ENCODE measurements around the gene TGFA. TPM values are rescaled to one million over a fixed set of nuclear protein-coding genes. Genes with fewer than 3 reads are reported as not detected.

TGFA gene
- total and polyA plus RNA-seq, 11 donors = 0.50 to 4.9 (median 1.0) TPM

- Histone ChIP-seq H3K36me3 (no peaks in the 10 kb centered on the region), H3K4me1 (no peaks in the 10 kb centered on the region), H3K27ac (no peak overlapping the region), H3K4me3 (no peak overlapping the region), H3K9me3 (no peaks in the 10 kb centered on the region), H3K27me3 (no peaks in the 10 kb centered on the region)
- DNase-seq (no peak), ATAC-seq (no peak)
- intact Hi-C loops (cut with DNase I) = no loop called here
- 74 to 84% (median 76%) methylated on average over 7 of the region's 7 CpGs for WGBS, 4 donors
- TF ChIP-seq CTCF (IDR thresholded peaks at IDR 0.05) (no peak), POLR2A (IDR thresholded peaks at IDR 0.05) (no peak)
Observed at GRCh38 chr2:70450641-70451250, 102.9 kb downstream of the TGFA start.

GRCh38 chr2:70448041-70448440 is 105.6 kb downstream of the TGFA start:
- H3K4me3 ChIP-seq = no peak overlapping the region
- H3K4me1 ChIP-seq = no peaks in the 10 kb centered on the region
- WGBS, 4 donors = 43 to 55% (median 49%) methylated on average over 4 of the region's 4 CpGs
- intact Hi-C loops (cut with DNase I) = no loop called here
- no peak for DNase-seq
- no peak for ATAC-seq
- no peaks in the 10 kb centered on the region for H3K36me3 ChIP-seq
- H3K27me3 ChIP-seq = no peaks in the 10 kb centered on the region
- TF ChIP-seq POLR2A (IDR thresholded peaks at IDR 0.05) = no peak
- TF ChIP-seq CTCF (IDR thresholded peaks at IDR 0.05) = no peak
- H3K27ac ChIP-seq = no peak overlapping the region
- H3K9me3 ChIP-seq = no peaks in the 10 kb centered on the region

GRCh38 chr2:70443726-70444125 is 109.9 kb downstream of the TGFA start:
- no peak for ATAC-seq
- WGBS, 4 donors = 60 to 81% (median 77%) methylated on average over 1 of the region's 1 CpG
- no peak overlapping the region for H3K4me3 ChIP-seq
- H3K27ac ChIP-seq = no peak overlapping the region
- H3K36me3 ChIP-seq = no peaks in the 10 kb centered on the region
- DNase-seq = no peak
- no peaks in the 10 kb centered on the region for H3K27me3 ChIP-seq
- no peak for TF ChIP-seq POLR2A (IDR thresholded peaks at IDR 0.05)
- TF ChIP-seq CTCF (IDR thresholded peaks at IDR 0.05) = no peak
- no peaks in the 10 kb centered on the region for H3K4me1 ChIP-seq
- H3K9me3 ChIP-seq = no peaks in the 10 kb centered on the region
- intact Hi-C loops (cut with DNase I) = no loop called here

- ATAC-seq = no peak
- H3K9me3 ChIP-seq = no peaks in the 10 kb centered on the region
- TF ChIP-seq CTCF (IDR thresholded peaks at IDR 0.05) (no peak), POLR2A (IDR thresholded peaks at IDR 0.05) (no peak)
Observed at GRCh38 chr2:70443078-70443465, 110.6 kb downstream of the TGFA start.

More at GRCh38 chr2:70443078-70443465, 110.6 kb downstream of the TGFA start:
- no peaks in the 10 kb centered on the region for H3K4me1 ChIP-seq
- DNase-seq = no peak
- no peaks in the 10 kb centered on the region for H3K36me3 ChIP-seq
- intact Hi-C loops (cut with DNase I) = no loop called here
- no peak overlapping the region for H3K27ac ChIP-seq
- no peak overlapping the region for H3K4me3 ChIP-seq
- 67 to 98% (median 83%) methylated on average over 2 of the region's 2 CpGs for WGBS, 4 donors
- H3K27me3 ChIP-seq = no peaks in the 10 kb centered on the region

All from heart left ventricle (tissue), 16 donors.